Progenitor cell of endocrine pancreas (in vitro differentiated cells): ENCODE results near the gene NISCH. TPM values are rescaled to one million over a fixed set of nuclear protein-coding genes. Genes with fewer than 3 reads are reported as not detected.

Source experiments
- DNase-seq: peaks from one replicate; pipeline ENCODE4 v3.0.0; 2021; ENCODE audit warnings: low spot score; ENCODE audit not compliant: unreplicated experiment
- H3K27ac Mint-ChIP-seq: 2 replicates; pipeline ENCODE4 v1.8.0; 2021; ENCODE audit warnings: mild to moderate bottlenecking, moderate library complexity, mixed read lengths
- H3K27me3 Mint-ChIP-seq: 2 replicates; pipeline ENCODE4 v1.8.0; 2021; ENCODE audit warnings: mixed read lengths
- H3K36me3 Mint-ChIP-seq: 2 replicates; pipeline ENCODE4 v1.8.0; 2022; ENCODE audit warnings: mixed read lengths; ENCODE audit not compliant: insufficient read depth
- H3K4me1 Mint-ChIP-seq: 2 replicates; pipeline ENCODE4 v1.8.0; 2021; ENCODE audit warnings: low read depth, mixed read lengths
- H3K4me3 Mint-ChIP-seq: 2 replicates; pipeline ENCODE4 v1.8.0; 2021; ENCODE audit warnings: low read depth, mild to moderate bottlenecking, moderate library complexity, mixed read lengths
- H3K9me3 Mint-ChIP-seq: 2 replicates; pipeline ENCODE4 v1.8.0; 2021; ENCODE audit warnings: low read depth, mixed read lengths
- CTCF ChIP-seq: fragments of 200-600 bp; sonication (generic); IDR thresholded peaks from one replicate; pipeline ENCODE4 v1.5.0; 2021; ENCODE audit warnings: antibody characterized with exemption, mild to moderate bottlenecking; ENCODE audit not compliant: unreplicated experiment
- total RNA-seq: library from RNA; stranded (reverse); gene quantifications from 2 replicates; pipeline ENCODE4 v1.2.1, GENCODE V29; 2021

Gene NISCH
- total RNA-seq, 1 donor from 2014 or later, result 214 TPM

- H3K4me1 Mint-ChIP-seq, result peaks cover 22% of the 10 kb centered on the region
- TF ChIP-seq CTCF, result no peak
- no peak for DNase-seq
- peaks cover 4% of the 10 kb centered on the region for H3K27me3 Mint-ChIP-seq
- no peak overlapping the region for H3K27ac Mint-ChIP-seq
- H3K4me3 Mint-ChIP-seq, result no peak overlapping the region
- H3K36me3 Mint-ChIP-seq, result peaks cover under 1% of the 10 kb centered on the region
- H3K9me3 Mint-ChIP-seq, result no peaks in the 10 kb centered on the region
These were observed 3.3 kb upstream of the NISCH start for GRCh38 chr3:52452126-52452525.

GRCh38 chr3:52452570-52453221 is 2.7 kb upstream of the NISCH start:
- peaks cover 4% of the 10 kb centered on the region for H3K36me3 Mint-ChIP-seq
- no peak for TF ChIP-seq CTCF
- no peak overlapping the region for H3K27ac Mint-ChIP-seq
- H3K9me3 Mint-ChIP-seq, result no peaks in the 10 kb centered on the region
- H3K4me3 Mint-ChIP-seq, result no peak overlapping the region
- DNase-seq, result no peak
- peaks cover 28% of the 10 kb centered on the region for H3K4me1 Mint-ChIP-seq
- peaks cover 3% of the 10 kb centered on the region for H3K27me3 Mint-ChIP-seq

- Mint-ChIP-seq H3K4me1 (peaks cover 29% of the 10 kb centered on the region), H3K9me3 (no peaks in the 10 kb centered on the region), H3K27me3 (peaks cover 3% of the 10 kb centered on the region), H3K36me3 (peaks cover 9% of the 10 kb centered on the region), H3K4me3 (peak within 1 kb of the TSS; percentile 96), H3K27ac (peak within 1 kb of the TSS; percentile 86)
- DNase-seq, result no peak
- TF ChIP-seq CTCF, result no peak
These were observed 1.7 kb upstream of the NISCH start, which contains the start of gene TNNC1 for GRCh38 chr3:52453496-52454249. Gene TNNC1, minus strand, starts transcription at chr3:52454041. Its CDS starts 26 bp downstream, at chr3:52454015.

GRCh38 chr3:52454250-52454937 is 1.0 kb upstream of the NISCH start:
- H3K27ac Mint-ChIP-seq, result peak overlapping the region; percentile 86
- peak overlapping the region; percentile 96 for H3K4me3 Mint-ChIP-seq
- no peaks in the 10 kb centered on the region for H3K9me3 Mint-ChIP-seq
- TF ChIP-seq CTCF, result no peak
- DNase-seq, result no peak
- H3K27me3 Mint-ChIP-seq, result no peaks in the 10 kb centered on the region
- H3K4me1 Mint-ChIP-seq, result peaks cover 29% of the 10 kb centered on the region
- peaks cover 9% of the 10 kb centered on the region for H3K36me3 Mint-ChIP-seq

GRCh38 chr3:52454938-52455282 is 494 bp upstream of the NISCH start:
- peaks cover 9% of the 10 kb centered on the region for H3K36me3 Mint-ChIP-seq

More at GRCh38 chr3:52454938-52455282, 494 bp upstream of the NISCH start:
- no peak for DNase-seq
- TF ChIP-seq CTCF, result no peak
- H3K27ac Mint-ChIP-seq, result peak overlapping the region; percentile 86
- no peaks in the 10 kb centered on the region for H3K9me3 Mint-ChIP-seq
- peak overlapping the region; percentile 96 for H3K4me3 Mint-ChIP-seq
- H3K27me3 Mint-ChIP-seq, result no peaks in the 10 kb centered on the region
- peaks cover 29% of the 10 kb centered on the region for H3K4me1 Mint-ChIP-seq
